Esophagus squamous epithelium (tissue), 5 donors: ENCODE data around the gene TMEM131L. TPM values are rescaled to one million over a fixed set of nuclear protein-coding genes. Genes with fewer than 3 reads are reported as not detected.

Source experiments
- DNase-seq: peaks from one replicate; lab custom pipeline; 2025; lab: John Stamatoyannopoulos, UW
- H3K27ac ChIP-seq, 4 donors: fragments of 200-600 bp; sonication (generic); one replicate each; pipeline ENCODE4 v1.5.1; 2016 to 2019; ENCODE audit warnings: mild to moderate bottlenecking in 1 of 4
- H3K27me3 ChIP-seq, 4 donors: fragments of 200-600 bp; sonication (generic); 1 replicate in 3 of 4; 2 replicates in 1 of 4; pipeline versions ENCODE4 v1.5.1 to v1.6.0; 2017 to 2021; ENCODE audit warnings: antibody characterized with exemption in 1 of 4
- H3K36me3 ChIP-seq, 3 donors: fragments of 200-600 bp; sonication (generic); one replicate each; pipeline ENCODE4 v1.5.1; 2016 to 2019
- H3K4me1 ChIP-seq, 3 donors: fragments of 200-600 bp; sonication (generic); one replicate each; pipeline ENCODE4 v1.5.1; 2017 to 2019
- H3K4me3 ChIP-seq, 4 donors: fragments of 200-600 bp; sonication (generic); 1 replicate in 3 of 4; 2 replicates in 1 of 4; pipeline ENCODE4 v1.5.1; 2016 to 2019; ENCODE audit warnings: mild to moderate bottlenecking in 2 of 4, moderate library complexity in 1 of 4
- H3K9me3 ChIP-seq, 3 donors: fragments of 200-600 bp; sonication (generic); one replicate each; pipeline ENCODE4 v1.5.1; 2016 to 2019
- POLR2A ChIP-seq, 4 donors: fragments of 450-650 bp; IDR thresholded peaks; one replicate each; pipeline ENCODE4 v1.6.1; 2017; ENCODE audit warnings: antibody characterized with exemption in 4 of 4, mild to moderate bottlenecking in 4 of 4, moderate library complexity in 3 of 4
- WGBS, 2 donors: methylation state at CpG; one replicate each; pipeline ENCODE4 v1.1.5; 2018; 5-methylcytosine and 5-hydroxymethylcytosine counted together
- intact Hi-C: fragments of 100-400 bp; cut with DNase I; formaldehyde crosslinking; loops from one replicate; pipeline ENCODE4 v1.15.0; 2022
- total RNA-seq, 4 donors: library from RNA; depleted of rRNA; stranded (reverse); fragments of >200 nt; gene quantifications; one replicate each; pipeline ENCODE4 v1.1.0, GENCODE V29; 2016
- TF ChIP-seq, protein P1 (sequence below), 6 experiments: fragments of 450-650 bp in 4 of 6; fragments of 200-600 bp in 2 of 6; sonication (generic) in 2 of 6; IDR thresholded peaks; one replicate each; pipeline ENCODE4 v1.5.1; 2016 to 2019; ENCODE audit warnings: antibody characterized with exemption in 6 of 6, mild to moderate bottlenecking in 4 of 6, moderate library complexity in 4 of 6
- donor health status: DM: yes; HTN: yes; CAD: no.

TMEM131L gene
- total RNA-seq, 4 donors from 2014 or later: 9.2 to 14.7 (median 12.4) TPM

DNA sequence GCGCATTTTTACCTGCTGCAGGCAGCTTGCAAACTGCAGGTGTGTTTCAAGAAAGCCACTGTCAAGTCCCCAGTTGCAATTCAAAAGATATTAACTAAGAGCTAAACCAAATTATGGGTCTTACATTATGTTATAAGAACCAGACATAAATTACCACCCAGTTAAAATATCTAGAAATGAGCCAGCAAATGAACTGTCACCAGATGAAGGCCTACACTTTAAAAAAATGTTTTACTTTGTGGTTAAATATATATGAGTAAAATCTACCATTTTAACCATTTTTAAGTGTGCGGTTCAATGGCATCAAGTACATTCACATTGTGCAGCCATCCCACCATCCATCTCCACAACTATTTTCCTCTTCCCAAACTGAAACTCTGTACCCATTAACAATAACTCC is 32.0 kb upstream of the TMEM131L start:
- peaks cover 0 to 15% (median 6%) of the 10 kb centered on the region in 3 donors for H3K4me1 ChIP-seq
- no peak overlapping the region for H3K27ac ChIP-seq
- no peaks in the 10 kb centered on the region for H3K27me3 ChIP-seq
- no peak overlapping the region for H3K4me3 ChIP-seq
- no peaks in the 10 kb centered on the region for H3K36me3 ChIP-seq
- TF ChIP-seq POLR2A (IDR thresholded peaks at IDR 0.05): no peak
- TF ChIP-seq, protein P1, sequence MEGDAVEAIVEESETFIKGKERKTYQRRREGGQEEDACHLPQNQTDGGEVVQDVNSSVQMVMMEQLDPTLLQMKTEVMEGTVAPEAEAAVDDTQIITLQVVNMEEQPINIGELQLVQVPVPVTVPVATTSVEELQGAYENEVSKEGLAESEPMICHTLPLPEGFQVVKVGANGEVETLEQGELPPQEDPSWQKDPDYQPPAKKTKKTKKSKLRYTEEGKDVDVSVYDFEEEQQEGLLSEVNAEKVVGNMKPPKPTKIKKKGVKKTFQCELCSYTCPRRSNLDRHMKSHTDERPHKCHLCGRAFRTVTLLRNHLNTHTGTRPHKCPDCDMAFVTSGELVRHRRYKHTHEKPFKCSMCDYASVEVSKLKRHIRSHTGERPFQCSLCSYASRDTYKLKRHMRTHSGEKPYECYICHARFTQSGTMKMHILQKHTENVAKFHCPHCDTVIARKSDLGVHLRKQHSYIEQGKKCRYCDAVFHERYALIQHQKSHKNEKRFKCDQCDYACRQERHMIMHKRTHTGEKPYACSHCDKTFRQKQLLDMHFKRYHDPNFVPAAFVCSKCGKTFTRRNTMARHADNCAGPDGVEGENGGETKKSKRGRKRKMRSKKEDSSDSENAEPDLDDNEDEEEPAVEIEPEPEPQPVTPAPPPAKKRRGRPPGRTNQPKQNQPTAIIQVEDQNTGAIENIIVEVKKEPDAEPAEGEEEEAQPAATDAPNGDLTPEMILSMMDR (IDR thresholded peaks at IDR 0.05): no peak
- no peaks in the 10 kb centered on the region for H3K9me3 ChIP-seq
- DNase-seq: no peak
- 44 to 46% methylated on average over 2 of the region's 2 CpGs for WGBS, 2 donors
- intact Hi-C loops: loop anchor here (5.0 to 10.0 kb wide), 2 partner anchors 89 to 138 kb away; partner anchors contain the start of gene MND1

DNA sequence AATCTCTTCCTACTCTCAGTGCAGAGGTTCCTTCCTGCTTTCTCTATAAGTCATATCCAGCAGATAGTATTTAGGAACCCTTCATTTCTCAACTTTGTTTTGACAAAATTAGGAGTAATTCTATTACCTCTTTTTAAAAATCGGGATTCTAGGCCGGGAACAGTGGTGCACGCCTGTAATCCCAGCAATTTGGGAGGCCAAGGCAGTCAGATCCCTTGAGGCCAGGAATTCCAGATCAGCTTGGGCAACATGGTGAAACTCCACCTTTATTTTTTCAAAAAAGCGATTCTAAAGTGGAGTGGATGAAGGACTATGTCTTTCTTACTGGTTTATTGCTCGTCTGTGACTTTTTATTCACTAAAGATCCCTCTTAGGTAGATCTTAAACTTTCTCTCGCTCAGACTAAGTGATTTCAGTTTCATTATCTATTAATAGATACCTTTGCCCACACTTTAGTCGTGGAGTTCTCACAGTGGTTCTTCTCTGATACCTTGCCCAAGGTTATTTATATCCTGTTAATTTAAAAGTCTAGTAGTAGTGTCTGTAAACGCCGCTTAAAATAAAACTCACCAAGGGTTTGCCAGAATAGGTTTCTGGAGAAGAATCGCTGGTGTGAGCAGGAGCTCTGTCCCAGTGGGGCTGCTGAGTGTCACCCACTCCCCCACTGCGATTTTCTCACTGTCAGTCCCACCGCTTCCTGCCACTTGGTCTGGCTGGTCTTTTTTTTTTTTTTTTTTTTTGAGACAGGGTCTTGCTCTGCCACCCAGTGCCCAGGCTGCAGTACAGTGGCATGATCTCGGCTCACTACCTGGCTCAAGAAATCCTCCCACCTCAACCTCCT is 27.0 kb upstream of the TMEM131L start:
- WGBS, 2 donors: 50 to 75% methylated on average over 13 of the region's 13 CpGs
- intact Hi-C loops: loop anchor here (10.0 kb wide), 1 partner anchor 94 kb away; the partner anchor contains the start of gene MND1
- no peaks in the 10 kb centered on the region for H3K27me3 ChIP-seq
- no peaks in the 10 kb centered on the region for H3K4me1 ChIP-seq
- no peak for TF ChIP-seq POLR2A (IDR thresholded peaks at IDR 0.05)
- TF ChIP-seq, protein P1 (IDR thresholded peaks at IDR 0.05): no peak
- no peaks in the 10 kb centered on the region for H3K9me3 ChIP-seq
- peak overlapping the region in 1 of 4 donors; percentile 10 for H3K27ac ChIP-seq
- H3K4me3 ChIP-seq: peak overlapping the region in 2 of 4 donors; percentile 0 to 40
- no peaks in the 10 kb centered on the region for H3K36me3 ChIP-seq
- DNase-seq: no peak

DNA sequence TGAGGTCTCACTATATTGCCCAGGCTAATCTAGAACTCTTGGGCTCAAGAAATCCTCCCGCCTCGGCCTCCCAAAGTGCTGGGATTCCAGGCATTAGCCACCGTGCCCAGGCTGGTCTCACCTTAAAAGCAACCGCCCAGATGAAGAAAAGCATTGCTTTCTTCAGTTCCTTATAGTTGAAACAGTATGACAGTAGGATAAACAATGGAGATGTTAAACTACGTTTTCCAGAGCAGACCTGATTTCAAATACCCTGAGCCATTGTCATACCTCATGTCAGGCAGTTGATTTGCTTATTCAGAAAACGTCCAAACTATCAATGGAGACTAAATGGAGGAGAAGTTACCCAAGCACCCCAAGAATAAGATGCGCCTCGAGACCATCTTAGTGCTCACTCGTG is 26.3 kb upstream of the TMEM131L start:
- no peaks in the 10 kb centered on the region for H3K9me3 ChIP-seq
- no peaks in the 10 kb centered on the region for H3K27me3 ChIP-seq
- no peak overlapping the region for H3K4me3 ChIP-seq
- WGBS, 2 donors: 81 to 86% methylated on average over 9 of the region's 9 CpGs
- no peak for DNase-seq
- no peak overlapping the region for H3K27ac ChIP-seq
- intact Hi-C loops: loop anchor here (10.0 kb wide), 1 partner anchor 95 kb away; the partner anchor contains the start of gene MND1
- TF ChIP-seq, protein P1 (IDR thresholded peaks at IDR 0.05): no peak
- TF ChIP-seq POLR2A (IDR thresholded peaks at IDR 0.05): no peak
- no peaks in the 10 kb centered on the region for H3K36me3 ChIP-seq
- H3K4me1 ChIP-seq: no peaks in the 10 kb centered on the region

DNA sequence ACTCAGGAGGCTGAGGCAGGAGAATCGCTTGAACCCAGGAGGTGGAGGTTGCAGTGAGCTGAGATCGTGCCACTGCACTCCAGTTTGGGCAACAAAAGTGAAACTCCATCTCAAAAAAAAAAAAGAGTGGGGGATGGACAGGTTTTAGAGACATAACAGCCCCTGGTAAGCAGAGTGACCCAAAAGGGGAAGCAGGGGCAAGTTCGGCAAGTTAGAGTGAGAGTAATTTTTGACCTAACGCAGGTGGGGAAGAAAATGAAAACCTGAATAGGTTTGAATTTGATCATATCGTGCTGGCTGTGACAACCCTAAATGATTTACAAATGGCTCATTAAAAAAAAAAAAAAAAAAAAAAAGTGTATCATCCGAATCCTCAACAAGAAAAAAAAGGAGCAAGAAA is 25.7 kb upstream of the TMEM131L start:
- Histone ChIP-seq H3K4me1 (no peaks in the 10 kb centered on the region), H3K27ac (no peak overlapping the region), H3K4me3 (no peak overlapping the region), H3K36me3 (no peaks in the 10 kb centered on the region), H3K9me3 (no peaks in the 10 kb centered on the region), H3K27me3 (no peaks in the 10 kb centered on the region)
- WGBS, 2 donors: 87 to 92% methylated on average over 5 to 6 of the region's 6 CpGs
- no peak for TF ChIP-seq POLR2A (IDR thresholded peaks at IDR 0.05)
- TF ChIP-seq, protein P1 (IDR thresholded peaks at IDR 0.05): no peak
- DNase-seq: no peak
- intact Hi-C loops: no loop called here
